HFF-Myc (cell line): ENCODE measurements around the gene DOCK1.

Experiments used
- DNase-seq: peaks from one replicate; pipeline ENCODE4 v3.0.0-alpha.2; 2011; ENCODE audit warnings: low read depth; ENCODE audit errors: extremely low read depth
- H3K4me3 ChIP-seq: replicated peaks from 2 replicates; pipeline ENCODE4 v1.5.1; 2011; ENCODE audit warnings: low read depth, mild to moderate bottlenecking, control low read depth, low read length
- TF ChIP-seq, protein P1 (sequence below): IDR thresholded peaks from 2 replicates; pipeline ENCODE4 v1.5.1; 2012; ENCODE audit warnings: mild to moderate bottlenecking, low read depth, low read length, control low read depth; ENCODE audit errors: missing control alignments

DOCK1 gene

GRCh38 chr10:127452568-127452967 lies 547.3 kb downstream of the DOCK1 start:
- no peak overlapping the region for H3K4me3 ChIP-seq
- no peak for DNase-seq
- TF ChIP-seq, protein P1, sequence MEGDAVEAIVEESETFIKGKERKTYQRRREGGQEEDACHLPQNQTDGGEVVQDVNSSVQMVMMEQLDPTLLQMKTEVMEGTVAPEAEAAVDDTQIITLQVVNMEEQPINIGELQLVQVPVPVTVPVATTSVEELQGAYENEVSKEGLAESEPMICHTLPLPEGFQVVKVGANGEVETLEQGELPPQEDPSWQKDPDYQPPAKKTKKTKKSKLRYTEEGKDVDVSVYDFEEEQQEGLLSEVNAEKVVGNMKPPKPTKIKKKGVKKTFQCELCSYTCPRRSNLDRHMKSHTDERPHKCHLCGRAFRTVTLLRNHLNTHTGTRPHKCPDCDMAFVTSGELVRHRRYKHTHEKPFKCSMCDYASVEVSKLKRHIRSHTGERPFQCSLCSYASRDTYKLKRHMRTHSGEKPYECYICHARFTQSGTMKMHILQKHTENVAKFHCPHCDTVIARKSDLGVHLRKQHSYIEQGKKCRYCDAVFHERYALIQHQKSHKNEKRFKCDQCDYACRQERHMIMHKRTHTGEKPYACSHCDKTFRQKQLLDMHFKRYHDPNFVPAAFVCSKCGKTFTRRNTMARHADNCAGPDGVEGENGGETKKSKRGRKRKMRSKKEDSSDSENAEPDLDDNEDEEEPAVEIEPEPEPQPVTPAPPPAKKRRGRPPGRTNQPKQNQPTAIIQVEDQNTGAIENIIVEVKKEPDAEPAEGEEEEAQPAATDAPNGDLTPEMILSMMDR = no peak

DNA sequence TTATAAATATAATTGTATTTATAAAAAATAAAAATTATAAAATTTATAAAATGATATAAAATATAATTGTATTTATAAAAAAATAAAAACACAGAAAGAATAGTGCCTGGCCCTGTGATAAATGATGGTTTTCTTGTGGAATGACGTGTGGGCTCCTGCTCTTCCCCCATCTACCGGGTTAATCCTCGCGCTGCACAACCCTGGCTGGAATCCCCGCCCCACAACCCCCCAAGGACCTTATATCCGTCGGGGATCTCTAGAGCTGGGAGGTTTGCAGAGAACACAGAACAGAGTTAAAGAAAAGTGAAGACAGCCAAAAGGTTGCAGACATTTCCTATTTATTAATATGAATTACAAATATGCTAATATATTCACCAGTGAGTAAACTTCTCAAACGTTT lies 548.5 kb downstream of the DOCK1 start:
- DNase-seq = no peak
- H3K4me3 ChIP-seq = no peak overlapping the region
- TF ChIP-seq, protein P1 = no peak

DNA sequence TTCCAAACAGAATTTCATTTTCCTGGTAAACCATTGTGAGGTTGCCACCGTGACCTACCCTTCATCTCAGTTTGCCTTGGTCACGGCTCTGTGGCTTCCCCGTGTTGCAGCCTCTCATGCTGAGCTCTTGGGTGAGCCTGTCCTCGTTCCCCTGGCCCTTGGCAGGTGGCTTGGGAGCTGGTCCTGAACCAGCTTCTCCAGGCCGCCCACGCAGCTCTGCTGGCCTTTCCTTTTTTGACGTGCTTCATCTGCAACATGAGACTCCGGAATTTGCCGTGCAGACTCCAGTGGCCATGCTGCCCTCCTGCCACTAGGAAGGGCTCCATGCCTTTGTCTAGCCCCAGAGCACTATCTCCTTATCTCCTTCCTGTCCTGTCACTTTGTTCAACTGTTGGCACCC lies 550.9 kb downstream of the DOCK1 start:
- no peak overlapping the region for H3K4me3 ChIP-seq
- TF ChIP-seq, protein P1 = no peak
- DNase-seq = no peak

GRCh38 chr10:127458016-127458810 lies 553.0 kb downstream of the DOCK1 start:
- no peak for DNase-seq
- TF ChIP-seq, protein P1 = no peak
- H3K4me3 ChIP-seq = no peak overlapping the region

GRCh38 chr10:127458829-127459228 lies 553.6 kb downstream of the DOCK1 start:
- no peak overlapping the region for H3K4me3 ChIP-seq
- TF ChIP-seq, protein P1 = no peak
- no peak for DNase-seq

- TF ChIP-seq, protein P1 = no peak
- DNase-seq = no peak
- H3K4me3 ChIP-seq = no peak overlapping the region
Measured at GRCh38 chr10:127459918-127460317, 554.7 kb downstream of the DOCK1 start.

DNA sequence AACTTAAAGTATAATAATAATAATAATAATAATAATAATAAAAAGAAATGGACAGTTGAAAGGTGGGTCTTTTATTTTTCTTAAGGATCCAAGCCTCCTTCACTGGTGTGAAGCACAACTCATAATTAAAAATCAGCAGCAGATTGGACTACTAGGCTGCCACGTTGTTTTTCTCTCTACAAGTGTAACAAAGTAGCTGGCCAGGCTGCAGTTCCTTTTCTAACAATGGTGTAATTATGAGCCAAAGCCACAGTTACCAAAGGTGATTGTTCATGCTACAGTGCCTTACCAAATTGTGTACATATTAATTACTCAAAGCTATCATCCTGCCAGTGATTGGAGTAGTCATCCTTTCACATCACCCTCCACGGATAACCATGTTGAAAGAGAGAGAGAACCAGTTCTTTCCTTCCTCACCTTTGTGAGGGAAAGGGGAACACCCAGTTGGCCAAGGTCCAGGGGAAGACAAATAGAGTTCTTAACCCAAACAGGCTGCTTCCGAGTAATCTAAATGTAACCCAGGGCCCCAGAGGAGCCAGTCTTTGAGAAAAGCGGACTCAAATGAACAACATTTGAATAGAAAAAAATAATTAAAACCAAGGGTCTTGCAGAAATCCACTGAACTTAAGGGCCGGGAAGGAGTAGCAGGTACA lies 557.5 kb downstream of the DOCK1 start:
- TF ChIP-seq, protein P1 = no peak
- H3K4me3 ChIP-seq = no peak overlapping the region
- no peak for DNase-seq
